Stimulated activated CD8-positive, alpha-beta memory T cell treated with anti-CD3 and anti-CD28 coated beads, Interleukin-4, amount 100 ng/mL, for 24 hours (primary cell): Measurements from ENCODE around the gene ITPR1.

Experiments used
- DNase-seq: peaks from one replicate; pipeline ENCODE4 v3.0.0-alpha.2; 2020; ENCODE audit warnings: low read depth

The ITPR1 gene

DNA sequence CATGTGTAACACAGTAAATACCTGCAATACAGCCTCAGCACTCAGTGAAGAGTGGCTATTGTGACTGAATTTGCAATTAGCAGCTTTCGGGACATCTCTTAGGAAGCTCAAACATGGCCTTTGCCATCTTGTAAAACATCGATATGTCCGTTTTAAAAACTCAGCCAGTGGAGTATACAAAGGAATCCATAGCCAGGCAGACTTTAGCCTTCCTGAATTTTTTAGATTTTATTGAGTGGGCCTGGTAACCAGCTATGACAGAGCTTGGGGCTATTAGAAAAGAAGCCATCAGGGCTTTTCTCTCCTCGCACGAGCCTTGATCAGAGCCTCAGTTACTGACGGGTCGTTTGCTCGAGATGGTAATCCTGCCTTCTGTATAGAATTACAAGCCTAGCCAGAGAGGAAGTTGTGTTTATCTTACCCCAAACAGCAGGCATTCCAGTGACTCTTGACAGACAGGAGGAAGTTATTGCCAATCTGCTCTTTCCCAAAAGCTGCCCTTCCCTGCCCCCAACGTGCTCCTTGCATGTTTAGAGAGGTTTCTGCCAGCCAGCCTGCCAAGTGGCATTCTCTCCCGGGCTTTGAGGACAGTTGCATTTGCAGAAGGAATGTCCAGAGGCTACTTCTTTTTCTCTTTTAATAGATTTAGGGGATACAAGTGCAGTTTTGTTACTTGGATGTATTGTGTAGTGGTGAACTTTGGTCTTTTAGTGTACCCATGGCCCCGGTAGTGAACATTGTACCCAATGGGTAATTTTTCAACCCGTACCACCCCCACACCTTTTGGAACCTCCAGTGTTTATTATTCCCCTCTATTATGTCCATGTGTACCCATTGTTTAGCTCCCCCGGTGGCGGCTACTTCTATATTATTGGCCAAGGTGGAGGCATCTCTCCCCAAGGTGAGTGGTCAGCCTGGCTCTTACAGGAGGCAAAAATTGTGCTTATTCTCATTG is 40.6 kb downstream of the ITPR1 start:
- no peak for DNase-seq

DNA sequence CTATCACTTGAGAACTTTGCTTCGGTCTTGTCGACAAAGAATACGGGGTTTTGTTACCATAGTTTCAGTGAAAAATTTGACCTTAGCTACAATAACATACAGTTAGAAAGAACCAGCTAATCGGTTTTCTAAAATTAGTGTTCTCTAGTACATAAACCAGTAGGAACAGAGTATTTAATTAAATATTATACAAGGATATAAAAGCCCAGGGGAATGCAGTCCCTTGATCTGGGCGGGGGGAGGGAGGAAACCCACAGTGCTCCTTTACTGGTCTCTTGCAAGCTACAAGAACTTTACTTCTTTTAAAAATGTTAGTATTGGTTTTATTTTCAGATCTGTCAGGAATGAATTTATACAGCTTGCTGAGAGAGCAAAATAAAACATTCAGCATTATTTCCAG is 41.8 kb downstream of the ITPR1 start:
- DNase-seq: no peak

DNA sequence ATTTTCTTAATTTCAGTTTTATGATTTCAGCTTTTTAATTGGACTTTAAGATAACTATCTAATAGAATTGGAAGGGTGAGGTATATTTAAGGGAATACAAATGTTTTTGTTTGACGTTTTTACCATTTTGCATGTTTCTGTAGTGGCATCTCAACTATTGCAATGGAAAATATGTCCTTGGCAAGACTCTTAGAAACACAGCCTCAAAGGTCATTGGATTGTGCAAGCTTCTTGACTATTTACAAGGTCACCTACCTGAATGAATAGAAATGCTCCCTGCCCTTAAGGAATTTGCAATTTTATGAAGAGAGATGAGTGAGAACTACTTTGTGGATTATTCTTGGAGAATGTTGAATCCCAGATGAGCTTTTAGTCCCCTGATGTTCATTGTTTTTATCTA is 43.1 kb downstream of the ITPR1 start:
- no peak for DNase-seq

DNA sequence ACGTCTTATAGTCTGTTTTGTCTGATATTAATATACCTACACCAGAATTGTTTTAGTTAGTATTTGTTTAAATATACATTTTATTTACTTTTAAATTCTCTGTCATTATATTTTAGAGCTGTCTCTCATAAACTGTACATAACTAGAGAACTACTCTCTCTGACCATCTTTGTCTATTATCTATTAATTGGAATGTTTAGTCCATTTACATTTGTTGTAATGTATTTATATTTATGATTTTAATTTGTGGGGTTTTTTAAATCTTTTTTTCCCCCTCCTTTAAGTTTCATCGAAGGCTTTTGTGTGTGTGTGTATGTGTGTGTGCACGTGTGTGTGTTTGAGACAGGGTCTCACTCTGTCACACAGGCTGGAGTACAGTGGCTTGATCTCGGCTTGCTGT is 47.1 kb downstream of the ITPR1 start:
- DNase-seq: no peak

DNA sequence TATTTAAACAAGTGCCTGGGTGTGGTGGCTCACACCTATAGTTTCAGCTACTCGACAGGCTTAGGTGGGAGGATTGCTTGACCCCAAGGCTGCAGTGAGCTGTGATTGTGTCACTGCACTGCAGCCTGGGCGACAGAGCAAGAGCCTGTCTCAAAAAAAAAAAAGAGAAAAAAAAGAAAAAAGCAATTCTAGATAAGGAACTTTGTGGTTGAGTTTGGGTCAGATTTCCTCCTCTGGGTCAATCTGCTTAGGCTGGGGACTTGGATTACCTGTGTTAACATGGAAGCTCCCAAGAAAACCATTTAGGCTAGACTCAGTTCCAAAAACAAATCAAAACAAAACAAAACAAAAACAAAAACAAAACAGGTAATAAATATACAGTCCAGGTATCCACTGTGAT is 50.0 kb downstream of the ITPR1 start:
- no peak for DNase-seq

DNA sequence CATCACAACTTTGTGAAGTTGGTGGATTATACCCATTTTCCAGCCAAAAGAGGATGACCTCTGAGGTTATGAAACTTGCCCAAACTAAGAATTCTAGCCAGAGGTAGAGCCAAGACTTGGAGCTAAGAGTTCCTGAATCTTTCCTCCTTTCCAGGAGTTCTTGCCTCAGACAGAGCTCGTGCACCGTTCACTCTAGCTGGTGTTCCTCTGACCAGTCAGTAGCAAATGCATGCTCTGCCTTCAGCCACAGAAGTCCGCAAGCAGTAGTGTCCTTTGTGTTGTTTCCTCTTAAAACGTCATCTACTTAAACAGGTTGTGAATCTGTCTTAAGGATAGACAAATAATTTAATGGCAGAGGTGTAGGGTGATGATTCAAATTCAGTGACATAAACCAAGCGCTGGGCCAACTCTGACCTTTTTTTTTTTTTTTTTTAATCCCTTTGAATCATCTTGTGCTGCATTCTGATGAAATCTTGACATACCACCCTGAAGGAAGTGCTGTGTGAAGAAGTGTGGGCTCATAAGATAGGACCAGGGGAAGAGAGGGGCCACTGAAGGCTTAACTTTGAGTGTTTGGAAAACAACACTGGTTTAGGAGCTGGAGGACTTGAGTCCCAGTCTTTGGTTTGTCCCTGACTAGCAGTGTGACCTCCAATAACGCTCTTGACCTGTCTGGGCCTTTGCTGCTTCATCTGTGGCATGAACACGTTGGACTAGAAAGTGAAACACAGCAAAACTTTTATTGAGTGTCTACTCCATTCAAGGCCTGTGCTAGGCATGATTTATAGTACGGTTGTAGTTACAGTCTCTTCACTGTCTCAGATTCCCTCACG is 53.4 kb downstream of the ITPR1 start:
- DNase-seq: no peak

DNA sequence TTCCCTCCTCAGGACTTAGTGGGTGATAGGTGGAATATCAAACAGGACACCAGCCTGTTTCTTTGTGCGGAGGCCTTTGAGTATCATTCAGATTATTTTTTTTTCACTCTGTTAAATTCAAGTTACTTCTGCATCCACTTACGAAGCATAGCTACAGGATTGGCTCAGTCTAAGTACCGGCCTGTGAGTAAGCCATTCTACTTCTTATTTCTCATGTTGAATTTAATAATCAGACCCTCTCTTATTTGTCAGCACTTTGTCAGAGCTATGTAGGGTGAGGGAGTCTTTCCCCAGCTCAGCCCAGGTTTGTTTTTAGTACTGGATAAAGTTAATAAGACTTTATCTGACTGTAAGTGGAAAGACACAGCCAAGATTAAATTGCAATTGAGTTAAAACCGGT is 54.7 kb downstream of the ITPR1 start:
- no peak for DNase-seq

DNA sequence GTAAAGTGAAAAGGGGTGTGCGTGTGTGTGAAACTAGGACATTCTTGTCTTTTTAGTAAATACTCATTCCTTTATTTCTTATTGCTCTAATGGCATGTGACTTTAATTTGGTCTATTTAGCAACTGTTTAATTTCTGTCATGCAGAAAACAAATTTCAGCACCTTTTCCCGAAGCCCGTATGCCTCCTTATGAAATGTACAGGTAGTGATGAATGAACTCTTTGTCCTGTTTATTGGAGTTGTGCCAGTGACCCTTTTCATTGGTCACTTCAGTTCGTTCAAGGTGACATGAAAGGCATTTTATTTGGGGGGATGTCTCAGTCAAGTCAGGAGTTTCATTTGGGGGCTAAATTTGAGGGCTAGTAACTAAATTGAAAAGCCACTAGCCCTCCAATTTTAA is 55.2 kb downstream of the ITPR1 start:
- no peak for DNase-seq

DNA sequence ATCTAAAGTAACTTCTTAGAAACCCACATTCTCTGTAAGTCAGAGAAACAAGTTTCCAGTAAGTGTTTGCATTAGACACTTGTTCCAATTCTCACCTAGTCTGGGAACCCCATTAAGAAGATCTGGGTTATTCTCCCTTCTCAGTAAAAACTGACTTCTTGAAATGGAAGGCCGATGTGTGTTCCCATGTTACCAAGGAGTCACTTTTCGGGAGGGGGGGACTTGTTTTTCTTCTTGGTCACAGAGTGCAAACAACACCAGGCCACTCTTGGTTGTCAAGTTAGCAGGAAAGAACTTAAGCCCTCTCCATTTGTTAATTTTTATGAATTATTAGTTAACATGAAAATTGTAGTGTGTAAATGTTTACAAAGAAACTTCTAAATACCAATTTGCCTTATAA is 55.6 kb downstream of the ITPR1 start:
- no peak for DNase-seq

DNA sequence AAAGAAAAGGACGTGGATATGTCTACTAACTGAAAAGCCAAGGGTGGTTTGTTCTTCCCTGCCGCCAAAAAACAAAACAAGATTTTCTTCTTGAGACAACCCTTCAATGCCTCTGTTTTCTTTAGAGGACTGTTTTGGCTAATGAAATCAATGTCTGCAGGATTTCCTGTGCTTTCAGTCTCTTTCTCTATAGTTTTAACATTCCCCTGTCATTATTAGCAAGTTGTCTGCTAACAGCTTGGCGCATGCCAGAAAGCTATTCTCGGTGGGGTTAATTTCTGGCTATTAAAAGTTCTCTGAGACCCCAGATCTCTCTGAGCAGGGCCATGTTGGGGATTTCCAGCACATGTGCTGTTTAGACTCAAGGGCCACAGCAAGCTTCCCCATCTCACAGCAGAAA is 56.7 kb downstream of the ITPR1 start:
- no peak for DNase-seq

DNA sequence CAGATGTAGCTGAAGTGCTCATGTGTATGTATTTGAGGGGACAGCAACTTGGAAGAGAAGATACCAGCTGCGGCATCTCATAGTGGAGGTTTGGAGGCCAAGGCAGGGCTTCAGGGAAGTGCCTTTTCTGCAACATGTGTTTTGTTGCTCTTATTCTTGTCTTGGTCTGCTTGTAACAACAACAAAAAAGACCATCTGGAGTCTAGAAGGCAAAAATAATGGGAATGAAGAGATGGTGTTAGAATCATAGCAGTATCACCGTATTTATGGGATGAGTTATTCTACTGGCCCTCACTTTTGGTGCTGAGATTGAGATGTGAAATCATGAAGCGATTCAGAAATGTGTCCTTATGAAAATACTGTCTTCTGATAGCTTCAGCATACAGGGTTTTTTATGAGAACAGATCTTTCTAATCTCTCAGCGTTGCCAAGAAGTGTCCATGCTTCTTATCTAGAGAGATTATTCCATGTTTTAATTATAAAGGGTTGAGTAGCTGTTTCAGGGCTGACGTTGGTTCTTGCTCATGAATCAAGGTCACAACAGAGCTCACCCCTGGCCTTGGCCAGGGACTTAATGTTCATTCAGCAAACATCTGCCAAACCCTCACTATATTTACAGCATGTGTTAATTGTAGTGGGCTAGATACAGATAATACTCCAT is 58.0 kb downstream of the ITPR1 start:
- DNase-seq: no peak

DNA sequence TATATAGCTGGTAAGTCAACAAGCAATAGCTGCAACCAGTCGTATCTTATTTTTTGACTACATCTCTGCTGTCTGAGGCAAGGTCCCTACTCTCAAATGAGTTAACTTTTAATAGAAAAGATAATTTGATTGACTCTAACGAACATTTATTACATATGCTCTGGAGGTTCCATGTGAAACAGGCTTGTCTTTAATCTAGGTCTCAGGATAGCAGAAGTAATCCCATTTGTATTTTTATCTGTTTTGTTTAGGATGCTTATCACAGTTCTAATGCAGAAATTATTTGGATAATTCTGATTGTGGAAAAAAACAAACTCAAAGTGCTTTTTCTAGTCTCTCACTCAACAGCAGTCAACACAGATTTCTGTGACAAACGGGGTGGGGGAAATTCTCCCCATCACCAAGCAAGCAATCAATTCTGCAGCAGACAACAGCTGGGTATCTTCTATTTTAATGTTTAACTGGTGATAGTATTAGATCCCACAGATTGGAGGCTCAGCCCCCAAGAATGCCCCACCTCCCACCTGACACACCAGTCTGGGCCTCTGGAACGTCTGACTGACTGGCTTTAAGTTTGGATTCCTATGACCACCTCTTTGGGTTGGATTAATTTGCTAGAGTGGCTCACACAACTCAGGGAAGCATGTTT is 58.8 kb downstream of the ITPR1 start:
- DNase-seq: no peak

DNA sequence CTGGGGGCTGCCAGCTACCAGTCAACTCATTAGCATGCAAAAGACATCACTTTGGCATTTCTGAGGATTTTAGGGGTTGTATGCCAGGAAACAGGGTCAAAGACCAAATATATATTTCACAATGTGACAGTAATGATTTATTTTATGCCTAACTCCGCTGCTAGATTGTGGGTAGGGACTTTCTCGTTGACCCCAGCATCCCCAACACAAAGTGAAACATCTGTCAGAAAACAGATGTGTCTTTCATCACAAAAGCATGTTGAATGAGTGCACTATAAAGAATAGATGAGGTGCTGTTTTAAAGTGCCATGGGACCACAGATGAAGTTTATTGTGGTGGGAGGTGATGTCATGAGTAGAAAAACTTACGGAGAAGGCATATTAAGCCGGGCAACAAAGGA is 59.7 kb downstream of the ITPR1 start:
- DNase-seq: no peak

DNA sequence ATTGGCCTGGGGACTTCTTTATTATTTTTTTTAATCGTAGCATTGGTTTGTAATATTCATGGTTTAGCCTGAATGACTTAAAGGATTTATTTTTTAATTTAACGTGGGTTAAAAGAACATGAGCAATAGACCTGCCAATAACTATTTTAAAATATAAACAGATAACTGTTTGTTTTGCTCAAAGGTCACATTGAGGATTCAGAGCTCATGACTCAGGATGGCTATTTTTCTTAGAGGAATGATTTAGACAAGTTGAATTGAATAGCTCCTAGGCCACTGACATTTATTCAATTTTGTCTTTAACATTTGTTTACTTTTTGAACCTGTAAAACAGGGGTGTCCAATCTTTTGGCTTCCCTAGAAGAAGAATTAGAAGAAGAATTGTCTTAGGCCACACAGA is 68.5 kb downstream of the ITPR1 start:
- DNase-seq: no peak

DNA sequence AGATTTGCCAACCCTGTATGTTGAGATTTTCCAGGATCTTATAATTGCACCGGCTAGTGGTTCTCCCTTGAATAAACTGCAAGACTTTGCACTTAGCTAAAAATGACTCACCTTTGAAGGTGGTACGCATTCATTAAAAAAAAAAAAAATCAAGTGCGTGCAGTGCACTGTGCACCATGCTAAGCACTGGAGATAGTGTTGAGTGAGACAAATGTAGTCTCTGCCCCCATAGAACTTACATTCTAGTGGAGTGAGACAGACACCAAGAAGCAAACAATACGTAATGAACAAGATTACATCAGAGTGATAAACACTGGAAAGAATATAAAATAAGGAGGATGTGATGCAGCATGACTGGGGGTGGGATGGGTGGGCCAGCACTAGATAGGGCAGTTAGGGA is 69.4 kb downstream of the ITPR1 start:
- no peak for DNase-seq

DNA sequence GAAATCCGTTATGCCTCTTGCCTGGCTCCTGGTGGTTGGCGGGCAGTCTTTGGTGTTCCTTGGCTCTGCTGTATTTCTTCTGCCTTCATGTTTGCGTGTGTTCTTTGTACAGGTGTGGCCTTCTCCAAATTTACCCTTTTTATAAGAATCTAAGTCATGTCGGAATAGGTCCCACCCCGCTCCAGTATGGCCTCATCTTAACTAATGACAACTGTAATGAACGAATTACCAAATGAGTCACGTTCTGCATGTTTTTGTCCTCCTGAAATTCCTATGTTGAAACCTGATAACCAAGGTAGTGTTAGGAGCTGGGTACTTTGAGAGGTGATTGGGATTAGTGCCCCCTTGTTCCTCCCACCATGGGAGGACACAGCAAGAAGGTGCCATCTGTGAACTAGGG is 71.1 kb downstream of the ITPR1 start:
- no peak for DNase-seq

DNA sequence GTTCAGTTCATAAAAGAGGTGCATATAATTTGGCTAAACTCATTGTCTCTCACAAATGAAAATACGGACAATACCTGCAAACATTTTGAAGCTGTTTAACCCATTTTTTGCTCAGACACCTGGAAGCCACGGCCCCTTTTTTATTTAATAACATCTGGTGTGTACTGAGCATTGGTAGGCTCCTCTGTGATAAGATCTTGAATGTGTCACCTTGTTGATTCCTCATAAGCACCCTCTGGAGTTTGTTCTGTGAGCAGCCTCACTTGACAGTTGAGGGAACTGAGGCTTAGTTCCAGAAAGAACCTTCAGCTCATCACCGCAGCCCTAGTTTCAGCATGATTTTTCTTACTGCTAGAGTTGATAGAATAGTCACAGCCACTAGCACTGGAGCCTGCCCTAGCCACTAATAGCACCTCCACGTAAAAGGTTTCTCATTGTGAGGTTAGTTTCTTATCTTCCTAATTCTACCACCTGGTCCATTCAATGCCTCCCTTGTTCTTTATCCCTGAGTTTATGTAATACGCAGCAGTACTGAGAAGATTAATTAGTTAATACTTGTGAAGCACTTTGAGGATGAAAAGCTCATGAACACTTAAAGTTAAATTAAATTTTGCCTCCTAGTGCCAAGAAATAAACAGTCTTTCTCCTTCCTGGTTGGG is 71.9 kb downstream of the ITPR1 start:
- no peak for DNase-seq

DNA sequence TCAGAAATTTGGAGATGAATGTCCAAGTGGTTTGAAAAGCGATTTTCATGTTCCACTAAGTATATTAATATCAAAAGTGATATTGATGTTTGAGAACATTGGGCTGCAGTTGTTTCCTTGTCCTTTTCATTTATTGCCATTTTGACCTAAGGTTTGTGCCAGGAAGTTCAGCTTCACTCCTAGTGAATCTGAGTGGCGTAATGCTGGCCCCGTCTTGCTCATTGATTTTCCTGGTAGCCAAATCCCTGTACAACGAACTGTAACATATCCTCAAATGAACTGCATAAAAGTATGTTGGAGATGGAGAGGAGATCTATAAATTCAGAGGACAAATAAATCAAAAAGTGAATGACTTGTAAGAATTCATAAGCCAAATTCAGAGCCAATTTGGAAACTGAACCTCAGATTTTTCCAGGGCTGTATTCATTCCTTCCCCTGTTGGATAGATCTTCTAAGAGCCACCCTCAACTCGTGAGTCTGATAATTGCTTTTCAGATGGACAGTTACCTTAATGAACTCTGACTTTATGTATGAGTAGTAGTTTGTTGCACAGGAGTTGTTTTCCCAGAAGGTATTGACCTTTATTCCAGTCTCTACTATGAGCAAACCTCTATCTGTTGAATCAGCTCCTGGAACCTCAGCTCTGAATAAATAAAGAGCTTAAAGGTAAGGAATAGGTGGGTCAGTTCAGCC is 72.8 kb downstream of the ITPR1 start:
- DNase-seq: no peak

DNA sequence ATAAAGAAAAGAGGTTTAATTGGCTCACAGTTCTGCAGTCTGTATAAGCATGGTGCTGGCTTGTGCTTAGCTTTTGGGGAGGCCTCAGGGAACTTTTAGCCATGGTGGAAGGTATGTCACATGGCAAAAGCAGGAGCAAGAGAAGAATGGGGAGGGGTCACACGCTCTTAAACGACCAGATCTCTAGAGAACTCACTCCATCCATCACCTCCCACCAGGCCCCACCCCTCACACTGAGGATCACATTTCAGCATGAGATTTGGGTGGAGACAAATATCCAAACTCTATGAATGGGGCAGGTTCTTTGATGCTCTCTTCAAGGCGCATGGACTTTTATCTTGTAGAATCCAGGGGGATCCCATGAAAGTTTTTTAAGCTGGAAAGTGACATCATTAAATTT is 75.7 kb downstream of the ITPR1 start:
- no peak for DNase-seq

DNA sequence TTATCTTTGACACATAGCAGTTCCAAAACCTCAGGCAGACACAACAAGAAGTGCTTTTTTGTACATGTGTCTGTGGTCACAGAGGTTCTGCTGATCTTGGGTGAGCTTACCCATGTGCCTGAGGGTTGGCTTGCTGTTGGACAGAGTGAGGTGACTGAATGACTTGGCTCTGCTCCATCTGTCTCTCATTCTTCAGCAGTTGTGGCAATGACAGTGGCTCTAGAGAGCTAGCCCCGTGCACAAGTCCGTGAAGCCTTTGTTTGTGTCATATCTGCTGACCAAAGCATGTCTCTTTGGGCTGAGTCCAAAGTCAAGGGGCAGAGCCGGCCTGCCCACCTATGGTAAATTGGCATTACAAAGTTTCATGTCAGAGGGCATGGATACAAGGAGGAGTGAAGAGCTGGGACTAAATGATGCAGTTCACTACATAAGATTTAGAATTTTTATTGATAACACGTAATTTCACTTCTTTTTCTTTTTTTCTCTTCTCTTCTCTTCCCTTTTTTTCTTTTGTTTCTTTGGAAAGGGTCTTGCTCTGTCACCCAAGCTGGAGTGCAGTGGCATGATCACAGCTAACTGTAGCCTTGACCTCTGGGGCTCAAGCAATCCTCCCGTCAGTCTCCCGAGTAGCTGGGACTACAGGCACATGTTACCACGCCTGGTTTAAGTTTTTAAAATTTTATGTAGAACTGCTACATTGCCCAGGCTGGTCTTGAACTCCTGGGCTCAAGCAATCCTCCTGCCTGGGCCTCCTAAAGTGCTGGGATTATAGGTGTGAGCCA is 77.9 kb downstream of the ITPR1 start:
- no peak for DNase-seq
